Measurements from ENCODE around the gene DMD. TPM values are rescaled to one million over a fixed set of nuclear protein-coding genes. Genes with fewer than 3 reads are reported as not detected.

The DMD gene
- total RNA-seq, 4 donors from 2014 or later = 18.7 to 69.5 (median 38.5) TPM

DNA sequence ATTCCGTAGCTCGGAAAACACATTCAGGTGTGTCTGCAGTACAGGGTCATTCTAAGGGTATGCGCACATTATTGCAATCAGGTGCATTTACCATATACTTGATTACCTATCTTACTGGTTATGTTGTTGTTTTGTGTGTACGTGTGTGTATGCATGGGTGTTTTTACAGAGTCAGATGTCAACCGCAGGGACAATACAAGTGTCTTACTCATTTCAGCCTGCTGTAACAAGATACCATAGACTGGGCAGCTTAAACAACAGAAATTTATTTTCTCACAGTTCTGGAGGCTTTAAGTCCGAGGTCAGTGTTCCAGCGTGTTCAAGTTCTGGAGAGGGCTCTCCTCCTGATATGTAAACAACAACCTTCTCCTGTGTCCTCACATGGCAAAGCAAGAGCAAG lies 316.7 kb downstream of the DMD start:
- WGBS = 92% methylated on average over 7 of the region's 7 CpGs
- DNase-seq (ENCODE audit: low spot score in 2 of 2) = no peak
- TF ChIP-seq EP300 (IDR thresholded peaks at IDR 0.05) = no peak
- TF ChIP-seq POLR2AphosphoS5 (IDR thresholded peaks at IDR 0.05) = no peak
- TF ChIP-seq, protein P1, sequence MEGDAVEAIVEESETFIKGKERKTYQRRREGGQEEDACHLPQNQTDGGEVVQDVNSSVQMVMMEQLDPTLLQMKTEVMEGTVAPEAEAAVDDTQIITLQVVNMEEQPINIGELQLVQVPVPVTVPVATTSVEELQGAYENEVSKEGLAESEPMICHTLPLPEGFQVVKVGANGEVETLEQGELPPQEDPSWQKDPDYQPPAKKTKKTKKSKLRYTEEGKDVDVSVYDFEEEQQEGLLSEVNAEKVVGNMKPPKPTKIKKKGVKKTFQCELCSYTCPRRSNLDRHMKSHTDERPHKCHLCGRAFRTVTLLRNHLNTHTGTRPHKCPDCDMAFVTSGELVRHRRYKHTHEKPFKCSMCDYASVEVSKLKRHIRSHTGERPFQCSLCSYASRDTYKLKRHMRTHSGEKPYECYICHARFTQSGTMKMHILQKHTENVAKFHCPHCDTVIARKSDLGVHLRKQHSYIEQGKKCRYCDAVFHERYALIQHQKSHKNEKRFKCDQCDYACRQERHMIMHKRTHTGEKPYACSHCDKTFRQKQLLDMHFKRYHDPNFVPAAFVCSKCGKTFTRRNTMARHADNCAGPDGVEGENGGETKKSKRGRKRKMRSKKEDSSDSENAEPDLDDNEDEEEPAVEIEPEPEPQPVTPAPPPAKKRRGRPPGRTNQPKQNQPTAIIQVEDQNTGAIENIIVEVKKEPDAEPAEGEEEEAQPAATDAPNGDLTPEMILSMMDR (IDR thresholded peaks at IDR 0.05) = no peak
- TF ChIP-seq POLR2A (IDR thresholded peaks at IDR 0.05) = no peak

DNA sequence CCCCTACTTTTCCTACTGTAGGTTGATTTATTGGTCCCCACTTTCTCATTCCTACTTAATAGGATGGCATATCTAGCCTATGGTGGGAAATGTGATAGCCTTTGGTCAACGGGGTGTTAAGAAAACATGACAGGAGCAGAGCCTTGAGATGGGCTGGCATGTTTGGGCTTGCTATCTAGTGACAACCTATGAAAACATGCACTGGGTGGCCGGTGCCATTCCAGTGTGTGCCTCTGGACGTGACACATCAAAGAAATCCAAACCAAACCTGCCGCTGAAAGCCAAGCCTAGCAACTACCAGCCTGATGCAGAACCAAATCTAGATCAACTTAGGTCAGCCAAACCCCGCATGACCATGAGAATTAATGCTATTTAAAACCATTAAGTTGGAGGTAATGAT lies 317.6 kb downstream of the DMD start:
- Histone ChIP-seq H3K27ac (no peak overlapping the region), H3K9me3 (no peaks in the 10 kb centered on the region), H3K27me3 (no peaks in the 10 kb centered on the region), H3K4me3 (no peak overlapping the region), H3K4me1 (no peaks in the 10 kb centered on the region), H3K36me3 (no peaks in the 10 kb centered on the region)
- TF ChIP-seq EP300 (IDR thresholded peaks at IDR 0.05) (no peak), POLR2A (IDR thresholded peaks at IDR 0.05) (no peak), POLR2AphosphoS5 (IDR thresholded peaks at IDR 0.05) (no peak)
- TF ChIP-seq, protein P1 (IDR thresholded peaks at IDR 0.05) = no peak
- 63% methylated on average over 5 of the region's 5 CpGs for WGBS
- DNase-seq (ENCODE audit: low spot score in 2 of 2) = no peak

More for the DNA sequence above, 316.7 kb downstream of the DMD start:
- Histone ChIP-seq H3K9me3 (no peaks in the 10 kb centered on the region), H3K27me3 (no peaks in the 10 kb centered on the region), H3K4me1 (no peaks in the 10 kb centered on the region), H3K36me3 (no peaks in the 10 kb centered on the region), H3K4me3 (no peak overlapping the region), H3K27ac (no peak overlapping the region)

DNA sequence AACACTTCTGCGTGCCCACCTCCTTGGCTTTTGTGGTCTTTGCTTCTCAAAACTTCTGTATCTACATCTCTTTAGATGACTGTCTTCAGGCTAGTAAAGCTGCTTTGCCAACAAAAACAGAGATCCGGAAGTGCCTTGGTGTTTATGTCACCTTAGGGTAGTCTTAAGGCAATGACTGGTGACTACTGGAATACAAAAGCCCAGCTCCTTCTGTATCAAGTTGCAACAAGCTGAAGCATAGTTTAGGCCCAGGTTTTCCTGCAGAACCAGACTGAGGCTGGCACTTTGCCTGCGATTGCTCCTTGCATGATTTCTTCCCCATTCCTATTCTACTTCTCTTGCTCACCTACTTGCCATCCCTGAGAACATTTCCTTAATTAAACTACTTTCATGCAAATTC lies 333.8 kb downstream of the DMD start:
- TF ChIP-seq POLR2AphosphoS5 (IDR thresholded peaks at IDR 0.05) (no peak), POLR2A (IDR thresholded peaks at IDR 0.05) (no peak), EP300 (IDR thresholded peaks at IDR 0.05) (no peak)
- TF ChIP-seq, protein P1 (IDR thresholded peaks at IDR 0.05) = no peak
- 49% methylated on average over 3 of the region's 3 CpGs for WGBS

DNA sequence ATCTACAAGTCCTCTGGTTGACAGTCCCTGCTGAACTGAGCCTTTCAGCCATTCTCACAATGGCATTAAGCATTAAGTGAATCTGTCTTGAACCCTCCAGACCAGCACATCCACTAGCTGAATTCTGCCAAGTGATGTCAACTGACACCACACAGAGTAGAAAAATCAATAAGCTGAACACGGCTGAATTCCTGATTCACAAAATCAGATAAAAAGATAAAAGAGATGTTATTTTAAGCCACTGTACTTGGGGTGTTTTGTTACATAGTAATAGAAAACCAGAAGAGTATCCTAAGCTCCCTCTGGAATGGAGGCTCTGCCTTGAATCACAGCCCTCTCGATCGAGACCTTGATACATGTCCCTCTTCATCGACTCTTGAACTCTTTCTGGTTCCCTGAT lies 336.5 kb downstream of the DMD start:
- Histone ChIP-seq H3K36me3 (no peaks in the 10 kb centered on the region), H3K4me1 (no peaks in the 10 kb centered on the region), H3K27me3 (no peaks in the 10 kb centered on the region), H3K9me3 (no peaks in the 10 kb centered on the region), H3K27ac (no peak overlapping the region), H3K4me3 (no peak overlapping the region)
- TF ChIP-seq POLR2AphosphoS5 (IDR thresholded peaks at IDR 0.05) (no peak), POLR2A (IDR thresholded peaks at IDR 0.05) (no peak), EP300 (IDR thresholded peaks at IDR 0.05) (no peak)
- TF ChIP-seq, protein P1 (IDR thresholded peaks at IDR 0.05) = no peak
- no peak for DNase-seq (ENCODE audit: low spot score in 2 of 2)
- 80% methylated on average over 4 of the region's 4 CpGs for WGBS

More for the DNA sequence above, 333.8 kb downstream of the DMD start:
- H3K4me3 ChIP-seq = no peak overlapping the region
- no peak for DNase-seq (ENCODE audit: low spot score in 2 of 2)
- no peaks in the 10 kb centered on the region for H3K4me1 ChIP-seq
- no peaks in the 10 kb centered on the region for H3K36me3 ChIP-seq
- no peaks in the 10 kb centered on the region for H3K9me3 ChIP-seq
- no peak overlapping the region for H3K27ac ChIP-seq
- H3K27me3 ChIP-seq = no peaks in the 10 kb centered on the region

DNA sequence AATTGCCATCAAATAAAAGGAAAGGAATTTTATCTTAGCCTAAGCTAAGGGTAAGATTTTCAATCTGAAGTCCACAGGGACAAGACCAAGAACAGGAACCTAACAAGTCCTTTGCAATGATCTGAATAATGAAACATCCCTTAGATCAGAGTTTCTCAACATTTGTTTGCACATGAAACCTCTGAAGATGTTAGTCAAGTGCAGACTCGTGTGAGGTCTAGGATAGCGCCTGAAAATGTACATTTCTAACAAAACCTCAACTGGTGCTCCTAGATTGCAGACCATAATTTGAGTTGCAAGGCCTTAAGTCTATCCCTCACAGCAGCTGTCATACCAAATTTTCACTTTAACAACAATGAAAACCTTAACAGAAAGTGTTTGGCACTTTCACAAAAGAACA lies 337.6 kb downstream of the DMD start:
- H3K36me3 ChIP-seq = no peaks in the 10 kb centered on the region
- no peak overlapping the region for H3K27ac ChIP-seq
- DNase-seq (ENCODE audit: low spot score in 2 of 2) = no peak
- H3K4me3 ChIP-seq = no peak overlapping the region
- WGBS = 72% methylated on average over 2 of the region's 2 CpGs
- H3K27me3 ChIP-seq = no peaks in the 10 kb centered on the region
- no peaks in the 10 kb centered on the region for H3K9me3 ChIP-seq
- no peak for TF ChIP-seq POLR2A (IDR thresholded peaks at IDR 0.05)
- TF ChIP-seq, protein P1 (IDR thresholded peaks at IDR 0.05) = no peak
- TF ChIP-seq POLR2AphosphoS5 (IDR thresholded peaks at IDR 0.05) = no peak
- no peak for TF ChIP-seq EP300 (IDR thresholded peaks at IDR 0.05)
- no peaks in the 10 kb centered on the region for H3K4me1 ChIP-seq
